Mesothelial cell of epicardium (in vitro differentiated cells): ENCODE data around the gene PTPN1. TPM values are rescaled to one million over a fixed set of nuclear protein-coding genes. Genes with fewer than 3 reads are reported as not detected.
"Not testable (repeated sequence)": the region's sequence is repeated elsewhere in the genome, so short reads cannot be mapped to it uniquely, and the experiment has no call there.

Experiments used
- DNase-seq, 2 experiments: peaks; one replicate each; pipeline ENCODE4 v3.0.0; 2021; ENCODE audit warnings: low spot score in 2 of 2; ENCODE audit not compliant: unreplicated experiment in 2 of 2
- H3K27ac Mint-ChIP-seq: 2 replicates; pipeline ENCODE4 v1.8.0; 2021; ENCODE audit warnings: mixed read lengths
- H3K27me3 Mint-ChIP-seq: 2 replicates; pipeline ENCODE4 v1.8.0; 2021; ENCODE audit warnings: low read depth, mixed read lengths
- H3K36me3 Mint-ChIP-seq: 2 replicates; pipeline ENCODE4 v1.8.0; 2021; ENCODE audit warnings: mixed read lengths
- H3K4me1 Mint-ChIP-seq: 2 replicates; pipeline ENCODE4 v1.8.0; 2021; ENCODE audit warnings: mixed read lengths
- H3K4me3 Mint-ChIP-seq: 2 replicates; pipeline ENCODE4 v1.8.0; 2021; ENCODE audit warnings: mild to moderate bottlenecking, moderate library complexity, mixed read lengths
- H3K9me3 Mint-ChIP-seq: 2 replicates; pipeline ENCODE4 v1.8.0; 2021; ENCODE audit warnings: mixed read lengths
- total RNA-seq: library from RNA; stranded (reverse); gene quantifications from 3 replicates; pipeline ENCODE4 v1.2.1, GENCODE V29; 2021
- TF ChIP-seq, protein P1 (sequence below): fragments of 200-600 bp; sonication (generic); IDR thresholded peaks from one replicate; pipeline ENCODE4 v1.5.0; 2021; ENCODE audit warnings: antibody characterized with exemption; ENCODE audit not compliant: unreplicated experiment

The PTPN1 gene
- total RNA-seq, 1 donor from 2014 or later, result 27.7 TPM

DNA sequence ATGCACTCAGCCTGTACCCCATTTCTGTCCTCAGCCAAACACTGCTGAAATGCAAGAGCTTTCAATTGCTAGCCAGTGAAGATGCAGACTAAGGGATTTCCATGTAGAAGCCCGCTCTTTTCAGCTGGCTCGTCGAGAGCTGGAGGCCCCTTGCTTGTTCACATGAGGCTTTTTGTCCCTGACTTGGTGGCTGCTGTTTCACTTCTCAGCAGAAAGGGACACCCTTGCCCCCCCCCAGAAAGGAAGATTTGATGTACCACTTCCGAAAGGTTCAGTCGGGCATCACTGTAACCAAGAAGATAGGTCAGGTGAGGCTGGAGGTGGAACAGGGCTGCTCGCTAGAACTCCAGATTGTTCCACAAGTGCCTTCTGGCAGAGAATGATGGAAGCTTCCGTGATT lies 23.3 kb downstream of the PTPN1 start:
- H3K4me1 Mint-ChIP-seq, result peaks cover 45% of the 10 kb centered on the region
- H3K27me3 Mint-ChIP-seq, result no peaks in the 10 kb centered on the region
- H3K27ac Mint-ChIP-seq, result no peak overlapping the region
- TF ChIP-seq, protein P1, sequence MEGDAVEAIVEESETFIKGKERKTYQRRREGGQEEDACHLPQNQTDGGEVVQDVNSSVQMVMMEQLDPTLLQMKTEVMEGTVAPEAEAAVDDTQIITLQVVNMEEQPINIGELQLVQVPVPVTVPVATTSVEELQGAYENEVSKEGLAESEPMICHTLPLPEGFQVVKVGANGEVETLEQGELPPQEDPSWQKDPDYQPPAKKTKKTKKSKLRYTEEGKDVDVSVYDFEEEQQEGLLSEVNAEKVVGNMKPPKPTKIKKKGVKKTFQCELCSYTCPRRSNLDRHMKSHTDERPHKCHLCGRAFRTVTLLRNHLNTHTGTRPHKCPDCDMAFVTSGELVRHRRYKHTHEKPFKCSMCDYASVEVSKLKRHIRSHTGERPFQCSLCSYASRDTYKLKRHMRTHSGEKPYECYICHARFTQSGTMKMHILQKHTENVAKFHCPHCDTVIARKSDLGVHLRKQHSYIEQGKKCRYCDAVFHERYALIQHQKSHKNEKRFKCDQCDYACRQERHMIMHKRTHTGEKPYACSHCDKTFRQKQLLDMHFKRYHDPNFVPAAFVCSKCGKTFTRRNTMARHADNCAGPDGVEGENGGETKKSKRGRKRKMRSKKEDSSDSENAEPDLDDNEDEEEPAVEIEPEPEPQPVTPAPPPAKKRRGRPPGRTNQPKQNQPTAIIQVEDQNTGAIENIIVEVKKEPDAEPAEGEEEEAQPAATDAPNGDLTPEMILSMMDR, result no peak
- no peaks in the 10 kb centered on the region for H3K9me3 Mint-ChIP-seq
- DNase-seq, result no peak
- H3K4me3 Mint-ChIP-seq, result no peak overlapping the region
- no peaks in the 10 kb centered on the region for H3K36me3 Mint-ChIP-seq

DNA sequence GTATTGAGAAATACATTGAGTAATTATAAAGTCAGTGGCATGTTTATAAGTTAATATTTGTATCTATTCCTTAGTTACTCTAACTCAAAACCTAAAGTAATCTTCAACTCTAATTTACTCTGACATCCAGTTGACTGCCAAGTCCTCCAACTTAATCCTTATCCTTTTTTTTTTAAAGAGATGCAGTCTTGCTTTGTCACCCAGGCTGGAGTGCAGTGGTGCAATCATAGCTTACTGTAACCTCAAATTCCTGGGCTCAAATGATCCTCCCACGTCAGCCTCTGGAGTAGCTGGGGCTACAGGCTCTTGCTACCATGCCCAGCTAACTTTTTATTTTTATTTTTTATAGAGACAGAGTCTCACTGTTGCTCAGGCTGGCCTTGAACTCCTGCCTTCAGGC lies 24.4 kb downstream of the PTPN1 start:
- no peak overlapping the region for H3K4me3 Mint-ChIP-seq
- no peaks in the 10 kb centered on the region for H3K9me3 Mint-ChIP-seq
- H3K27ac Mint-ChIP-seq, result no peak overlapping the region
- H3K4me1 Mint-ChIP-seq, result peaks cover 38% of the 10 kb centered on the region
- no peak for DNase-seq
- H3K36me3 Mint-ChIP-seq, result no peaks in the 10 kb centered on the region
- TF ChIP-seq, protein P1, result no peak
- H3K27me3 Mint-ChIP-seq, result no peaks in the 10 kb centered on the region

DNA sequence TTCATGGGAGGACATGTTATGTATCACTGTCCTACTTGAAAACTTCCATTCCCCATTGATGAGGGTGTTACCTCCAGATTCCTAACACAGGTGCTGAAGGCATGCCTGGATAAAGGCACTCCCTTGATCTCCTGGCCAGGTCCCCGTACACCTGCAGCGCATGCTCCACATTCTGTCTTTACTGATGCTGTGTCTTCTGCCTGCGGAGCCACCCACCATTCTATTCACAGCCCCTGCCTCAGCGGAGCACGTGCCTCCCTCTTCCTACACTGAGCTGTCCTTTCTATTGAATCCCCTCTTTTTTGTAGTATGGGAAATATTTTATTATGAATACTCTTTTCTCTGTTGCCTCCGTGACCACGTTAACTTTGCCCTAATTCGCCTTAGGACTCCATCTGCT lies 25.0 kb downstream of the PTPN1 start:
- DNase-seq, result no peak
- H3K9me3 Mint-ChIP-seq, result no peaks in the 10 kb centered on the region
- no peak overlapping the region for H3K4me3 Mint-ChIP-seq
- H3K27me3 Mint-ChIP-seq, result no peaks in the 10 kb centered on the region
- H3K4me1 Mint-ChIP-seq, result peaks cover 37% of the 10 kb centered on the region
- no peaks in the 10 kb centered on the region for H3K36me3 Mint-ChIP-seq
- TF ChIP-seq, protein P1, result no peak
- no peak overlapping the region for H3K27ac Mint-ChIP-seq

DNA sequence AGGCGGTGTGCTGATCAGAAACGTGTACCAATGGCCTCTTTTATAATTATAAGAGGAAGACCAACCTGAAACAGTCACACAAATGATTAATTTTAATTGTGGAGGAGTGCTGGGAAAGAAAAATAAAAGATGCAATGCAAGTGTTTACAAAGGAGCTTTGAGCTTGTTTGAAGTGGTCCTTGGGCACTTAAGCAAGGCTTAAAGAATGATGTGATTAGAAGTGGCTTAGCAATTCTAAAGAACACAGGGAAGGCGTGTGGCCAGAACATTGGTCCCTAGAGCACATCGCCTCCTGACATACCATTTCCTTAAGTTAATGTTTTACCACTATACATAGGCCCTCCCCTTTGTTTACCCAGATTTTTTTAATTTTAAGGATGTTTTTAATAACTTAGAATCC lies 26.1 kb downstream of the PTPN1 start:
- H3K27ac Mint-ChIP-seq, result no peak overlapping the region
- DNase-seq, result no peak
- TF ChIP-seq, protein P1, result no peak
- peaks cover 43% of the 10 kb centered on the region for H3K4me1 Mint-ChIP-seq
- no peaks in the 10 kb centered on the region for H3K36me3 Mint-ChIP-seq
- H3K9me3 Mint-ChIP-seq, result no peaks in the 10 kb centered on the region
- H3K27me3 Mint-ChIP-seq, result no peaks in the 10 kb centered on the region
- no peak overlapping the region for H3K4me3 Mint-ChIP-seq

DNA sequence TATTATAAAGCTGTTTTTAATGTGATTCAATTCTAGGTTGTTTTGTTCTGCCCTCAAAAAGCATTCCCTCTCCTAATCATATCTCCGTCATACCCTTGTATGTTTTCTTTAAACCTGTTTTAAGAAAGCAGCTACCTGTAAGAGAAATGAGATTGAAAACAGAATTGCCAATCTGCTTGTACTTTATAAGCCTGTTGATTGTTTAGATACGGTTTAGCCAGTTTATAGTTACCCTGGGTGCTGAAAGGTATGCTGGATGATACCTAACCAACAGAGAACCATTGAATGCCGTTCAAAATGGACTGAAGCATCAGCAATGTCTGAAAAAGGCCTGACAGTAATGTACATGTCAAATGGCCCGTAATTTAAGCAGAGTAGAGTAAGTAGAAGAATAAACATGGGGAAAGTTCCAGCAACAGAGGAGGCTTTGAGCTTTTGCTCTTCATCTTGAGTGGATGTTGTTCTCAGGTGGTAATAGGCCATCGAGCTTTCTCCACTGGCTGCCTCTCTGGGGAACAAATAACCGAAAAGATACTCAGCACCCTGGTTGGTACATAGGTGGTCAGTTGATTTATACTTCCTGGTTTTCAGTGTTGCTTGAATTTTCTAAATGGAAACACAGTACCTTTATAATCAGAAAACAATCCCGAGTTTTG lies 27.5 kb downstream of the PTPN1 start:
- Mint-ChIP-seq H3K4me3 (no peak overlapping the region), H3K4me1 (peaks cover 48% of the 10 kb centered on the region), H3K27ac (peak overlapping the region; percentile 13), H3K9me3 (no peaks in the 10 kb centered on the region), H3K27me3 (no peaks in the 10 kb centered on the region), H3K36me3 (no peaks in the 10 kb centered on the region)
- no peak for DNase-seq
- TF ChIP-seq, protein P1, result no peak

DNA sequence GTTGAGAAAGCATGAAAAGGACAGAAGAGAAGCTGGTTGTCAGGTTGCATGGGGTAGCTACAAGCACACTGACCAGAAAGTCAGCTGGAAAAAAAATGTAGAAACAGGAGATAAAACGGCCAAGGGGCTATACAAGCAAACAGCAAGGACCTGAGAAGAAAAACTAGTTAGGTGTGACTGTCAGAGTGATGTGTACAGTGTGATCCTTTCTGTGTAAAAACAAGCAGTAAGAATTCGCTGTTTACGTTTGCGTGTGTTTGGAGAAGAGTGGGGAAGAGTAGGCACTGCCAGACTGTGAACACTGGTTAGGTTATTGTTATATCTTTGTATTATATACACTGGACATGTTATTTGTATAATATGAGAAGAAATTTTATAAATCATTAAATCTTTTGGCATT lies 28.1 kb downstream of the PTPN1 start:
- Mint-ChIP-seq H3K27ac (peak overlapping the region; percentile 13), H3K9me3 (no peaks in the 10 kb centered on the region), H3K36me3 (no peaks in the 10 kb centered on the region), H3K4me1 (peaks cover 43% of the 10 kb centered on the region), H3K4me3 (no peak overlapping the region), H3K27me3 (no peaks in the 10 kb centered on the region)
- TF ChIP-seq, protein P1, result no peak
- DNase-seq, result no peak

DNA sequence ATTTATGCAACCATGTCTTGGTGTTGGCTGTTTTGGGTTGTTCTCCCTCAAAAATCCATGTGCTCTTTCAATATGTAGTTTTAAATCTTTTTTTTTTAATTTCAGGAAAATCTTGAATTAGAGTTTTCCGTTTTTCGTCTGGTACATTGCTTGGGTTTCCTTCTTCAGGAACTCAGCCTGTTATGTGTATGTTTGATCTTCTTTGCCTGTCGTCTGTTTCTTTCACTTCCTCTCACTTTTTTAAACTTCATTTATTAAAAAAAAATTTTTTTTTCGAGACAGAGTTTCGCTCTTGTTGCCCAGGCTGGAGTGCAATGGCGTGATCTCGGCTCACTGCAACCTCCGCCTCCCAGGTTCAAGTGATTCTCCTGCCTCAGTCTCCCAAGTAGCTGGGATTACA lies 29.6 kb downstream of the PTPN1 start:
- H3K4me3 Mint-ChIP-seq, H3K36me3 Mint-ChIP-seq, DNase-seq, H3K9me3 Mint-ChIP-seq, H3K27ac Mint-ChIP-seq, H3K27me3 Mint-ChIP-seq: not testable (repeated sequence)
- peaks cover 36% of the 10 kb centered on the region for H3K4me1 Mint-ChIP-seq
